ENCODE results near the gene ARHGDIB.

The ARHGDIB gene

DNA sequence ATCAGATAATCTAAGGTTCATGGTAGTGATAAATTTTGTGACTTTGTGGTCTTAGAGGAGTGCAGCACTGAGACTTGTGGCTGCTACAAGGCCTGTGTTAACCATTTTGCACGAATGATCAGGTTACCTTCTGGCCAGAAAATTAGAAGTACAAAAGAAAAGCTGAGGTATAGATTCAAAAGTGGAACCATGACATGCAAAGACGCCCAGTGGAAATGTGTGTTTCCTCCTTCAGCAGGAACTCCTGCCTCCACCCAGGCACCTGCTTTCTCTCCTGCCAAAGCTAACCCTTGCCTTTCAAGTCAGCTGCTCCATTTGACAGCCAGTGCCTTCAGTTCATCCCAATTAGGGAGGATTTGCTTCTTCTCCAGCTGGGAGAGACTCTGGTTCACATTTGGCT is 21.6 kb upstream of the ARHGDIB start:
- DNase-seq (ENCODE audit: low read depth in 2 of 2): no peak

DNA sequence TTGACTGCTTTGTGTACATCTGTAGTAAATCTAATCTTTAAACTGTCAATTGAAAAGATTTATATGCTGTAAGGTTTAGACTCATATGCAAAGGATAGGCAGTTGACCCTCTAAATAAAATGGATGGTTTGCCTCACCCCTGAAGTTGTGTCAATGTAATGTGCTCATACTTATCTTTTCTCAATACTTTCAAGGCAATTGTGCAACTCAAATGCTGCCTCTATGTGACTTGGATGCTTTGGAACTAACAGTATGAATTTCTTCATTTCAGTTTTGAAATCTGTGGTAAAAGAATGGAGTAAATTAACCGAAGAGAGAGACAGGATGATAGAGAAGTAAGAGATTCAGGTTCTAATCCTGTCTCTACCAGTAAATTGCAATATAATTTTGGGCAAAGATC is 21.2 kb upstream of the ARHGDIB start:
- DNase-seq (ENCODE audit: low read depth in 2 of 2): no peak

DNA sequence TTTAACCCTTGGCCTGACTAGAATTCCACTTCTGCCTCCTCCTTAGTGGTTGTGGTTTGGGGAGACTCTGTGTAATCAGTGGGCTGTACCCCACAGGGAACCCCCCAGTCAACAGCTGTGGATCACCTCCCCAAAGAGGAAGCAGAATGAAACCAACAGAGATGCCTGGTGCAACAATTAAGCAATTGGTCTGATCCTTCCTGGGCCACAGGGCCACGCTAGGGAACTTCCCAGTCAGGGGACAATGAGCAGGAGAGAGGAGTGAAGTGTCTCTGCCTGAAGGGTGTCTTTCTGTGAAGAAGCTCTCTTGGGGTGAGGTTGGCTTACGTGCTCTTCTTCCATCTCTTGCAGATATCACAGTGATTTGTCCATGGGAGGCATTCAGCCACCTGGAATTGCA is 19.6 kb upstream of the ARHGDIB start:
- no peak for DNase-seq (ENCODE audit: low read depth in 2 of 2)

DNA sequence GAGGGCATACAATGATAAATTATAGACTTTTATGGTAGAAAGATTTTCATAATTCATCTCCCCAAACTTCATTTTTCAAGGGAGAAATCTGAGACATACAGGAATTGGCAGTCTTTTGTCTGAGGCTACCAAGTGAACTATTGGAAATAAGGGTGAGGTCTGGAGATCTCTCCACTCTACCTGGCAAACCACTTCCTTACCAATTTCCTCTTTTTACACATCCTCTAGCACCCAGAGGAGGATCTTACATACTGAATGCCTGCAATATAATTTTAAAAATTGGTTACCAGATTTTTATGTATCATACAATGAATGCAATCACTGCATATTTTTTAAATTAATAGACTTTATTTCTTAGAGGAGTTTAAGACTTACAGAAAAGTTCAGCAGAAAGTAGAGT is 18.1 kb upstream of the ARHGDIB start:
- no peak for DNase-seq (ENCODE audit: low read depth in 2 of 2)

DNA sequence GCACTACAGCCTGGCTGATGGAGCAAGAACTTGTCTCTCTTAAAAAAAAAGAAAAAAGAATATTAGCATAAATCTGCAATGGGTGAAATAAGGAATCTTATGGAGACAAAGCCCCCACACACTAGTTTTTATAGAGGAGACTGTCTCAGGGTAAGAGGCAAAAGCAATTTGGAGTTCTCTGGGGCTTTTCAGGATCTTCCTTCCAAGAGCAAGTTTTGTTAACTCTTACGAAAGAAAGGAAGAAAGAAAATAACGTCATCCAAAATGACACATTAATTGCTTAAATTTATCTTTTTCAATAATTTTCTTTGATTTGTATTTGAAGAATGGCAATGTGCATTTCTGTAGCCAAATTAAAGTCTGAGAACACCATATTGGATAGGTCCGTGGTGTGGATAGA is 15.3 kb upstream of the ARHGDIB start:
- no peak for DNase-seq (ENCODE audit: low read depth in 2 of 2)

DNA sequence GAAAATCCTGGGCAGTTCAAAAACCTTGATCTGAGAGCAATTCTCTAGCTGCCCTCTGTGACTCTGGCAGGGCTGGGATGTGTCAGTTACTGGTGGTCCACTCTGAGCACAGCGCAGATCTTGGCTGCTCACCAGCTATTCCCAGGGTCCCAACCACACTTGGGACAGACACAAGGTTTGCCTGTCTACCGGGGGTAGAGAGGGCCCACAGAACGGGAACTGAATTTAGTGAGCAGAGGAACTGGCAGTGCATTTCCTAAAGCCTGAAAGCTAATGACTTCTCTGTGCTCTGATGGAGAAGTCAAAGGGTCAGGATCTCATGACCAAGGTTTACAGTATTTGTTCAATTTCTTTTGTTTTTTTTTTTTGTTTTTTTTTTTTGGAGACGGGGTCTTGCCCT is 14.1 kb upstream of the ARHGDIB start:
- no peak for DNase-seq (ENCODE audit: low read depth in 2 of 2)

DNA sequence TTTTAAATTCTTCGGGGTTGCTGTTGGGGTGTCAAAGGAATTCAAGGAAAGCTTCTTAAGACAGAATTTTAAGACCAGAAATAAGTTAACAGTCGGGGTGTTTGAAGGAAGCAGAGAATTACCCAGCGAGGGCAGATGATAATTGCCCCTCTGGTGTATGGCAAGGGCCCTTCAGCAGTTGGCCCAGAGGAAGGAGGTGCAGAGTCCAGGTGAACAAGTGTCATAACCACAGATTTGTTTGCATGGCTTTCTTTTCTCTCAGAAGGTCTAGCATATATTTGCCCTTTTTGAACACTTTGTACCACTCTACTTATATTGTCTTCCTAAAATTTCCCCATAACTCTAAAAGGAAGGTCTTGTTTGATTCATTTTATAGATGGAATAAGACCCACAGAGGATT is 13.2 kb upstream of the ARHGDIB start:
- no peak for DNase-seq (ENCODE audit: low read depth in 2 of 2)

DNA sequence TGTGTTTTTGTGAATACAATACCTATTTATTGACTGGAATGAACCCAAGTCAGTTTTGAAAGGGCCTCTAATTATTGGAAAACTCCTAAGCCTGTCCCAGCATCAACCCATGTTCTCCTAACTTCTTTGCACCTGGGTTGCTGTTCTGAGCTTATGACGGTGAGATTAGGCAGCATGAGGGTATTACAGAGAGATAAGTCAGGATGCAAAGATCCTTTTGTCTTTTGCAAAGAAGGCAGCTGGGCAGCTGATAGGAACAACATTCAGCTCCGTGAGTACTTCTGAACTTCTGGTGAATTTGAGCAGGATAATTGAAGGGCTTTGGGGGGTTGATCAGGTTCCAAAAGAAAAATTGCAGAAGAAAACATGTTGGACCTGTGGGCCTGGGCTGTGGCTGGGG is 11.4 kb upstream of the ARHGDIB start, which contains the start of gene PDE6H:
TSS of gene PDE6H (plus strand) at position 227 of the 400 bp plus-strand sequence. CDS start 4,971 bp downstream, outside the sequence.
- DNase-seq (ENCODE audit: low read depth in 2 of 2): no peak

DNA sequence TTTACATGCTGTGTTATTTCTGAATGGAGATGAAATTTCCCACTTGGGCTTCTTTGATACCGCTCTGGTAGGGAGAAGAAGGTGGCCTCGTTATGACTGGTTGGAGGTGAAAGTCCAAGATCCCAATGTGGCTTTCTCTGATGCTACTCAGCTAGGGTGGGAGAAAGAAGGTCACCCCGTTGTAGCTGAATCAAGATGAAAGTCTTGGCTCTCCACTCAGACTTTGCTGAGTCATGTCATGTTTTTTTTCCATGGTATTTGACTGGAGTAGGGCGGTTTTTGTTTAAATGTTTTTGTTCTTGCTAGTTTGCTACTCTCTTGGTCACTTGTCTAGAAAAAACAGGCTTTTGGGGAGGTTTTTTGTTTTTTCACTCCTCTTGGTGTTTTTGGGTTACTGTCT is 9.1 kb upstream of the ARHGDIB start:
- no peak for DNase-seq (ENCODE audit: low read depth in 2 of 2)

DNA sequence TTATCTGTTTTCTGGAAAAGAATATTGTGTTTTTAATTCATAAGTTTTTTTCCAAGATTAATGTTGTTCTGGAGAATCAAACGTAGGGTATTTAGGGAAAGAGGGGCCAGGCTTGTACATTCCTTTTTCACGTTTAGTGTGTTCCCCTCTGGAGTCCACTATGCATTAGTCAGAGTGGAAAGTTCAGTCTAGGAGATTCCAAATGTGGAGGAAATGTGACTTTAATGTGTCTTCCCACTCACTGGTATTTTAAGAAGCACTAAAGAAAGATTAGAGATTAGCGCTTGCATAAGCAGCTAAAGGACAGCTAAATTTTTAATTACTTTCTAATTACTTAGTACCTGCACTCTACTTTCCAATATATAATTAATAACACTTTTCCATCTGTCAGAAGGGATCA is 7.1 kb upstream of the ARHGDIB start:
- no peak for DNase-seq (ENCODE audit: low read depth in 2 of 2)

DNA sequence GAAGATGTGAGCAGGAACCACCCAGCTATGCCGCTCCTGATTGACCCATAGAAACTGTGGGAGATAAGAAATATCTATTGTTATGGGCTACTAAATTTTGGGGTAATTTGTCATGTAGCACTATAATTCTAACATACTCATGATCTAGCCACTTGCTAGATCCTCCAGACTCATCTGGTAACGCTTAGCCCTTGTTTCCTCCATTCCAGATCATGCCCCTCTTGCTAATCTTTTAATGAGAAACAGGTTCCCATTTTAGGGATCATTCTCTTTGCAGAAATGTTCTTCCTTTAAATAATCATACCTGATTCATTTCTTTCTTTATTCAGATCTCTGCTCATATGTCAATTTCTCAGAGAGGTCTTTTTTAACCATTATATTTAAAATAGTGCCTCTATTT is 3.8 kb upstream of the ARHGDIB start:
- no peak for DNase-seq (ENCODE audit: low read depth in 2 of 2)

DNA sequence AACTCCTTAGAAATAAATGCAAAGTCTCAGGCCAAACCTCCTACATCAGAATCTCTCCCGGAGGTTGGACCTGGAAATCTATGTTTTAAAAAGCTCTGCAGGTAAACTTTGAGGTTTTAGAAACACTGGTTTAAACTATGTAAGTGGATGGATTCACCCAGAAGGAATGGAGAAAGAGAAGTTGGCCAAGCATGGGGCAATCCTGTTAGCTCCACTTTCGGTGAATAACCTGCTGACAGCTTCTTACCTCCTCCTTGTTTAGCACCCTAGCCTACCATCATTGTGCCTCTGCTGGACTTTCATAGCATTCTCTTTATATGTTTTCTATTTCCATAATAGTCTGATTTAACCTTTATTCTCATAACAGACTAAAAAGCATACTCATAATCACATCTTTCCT is 3.0 kb upstream of the ARHGDIB start:
- no peak for DNase-seq (ENCODE audit: low read depth in 2 of 2)

DNA sequence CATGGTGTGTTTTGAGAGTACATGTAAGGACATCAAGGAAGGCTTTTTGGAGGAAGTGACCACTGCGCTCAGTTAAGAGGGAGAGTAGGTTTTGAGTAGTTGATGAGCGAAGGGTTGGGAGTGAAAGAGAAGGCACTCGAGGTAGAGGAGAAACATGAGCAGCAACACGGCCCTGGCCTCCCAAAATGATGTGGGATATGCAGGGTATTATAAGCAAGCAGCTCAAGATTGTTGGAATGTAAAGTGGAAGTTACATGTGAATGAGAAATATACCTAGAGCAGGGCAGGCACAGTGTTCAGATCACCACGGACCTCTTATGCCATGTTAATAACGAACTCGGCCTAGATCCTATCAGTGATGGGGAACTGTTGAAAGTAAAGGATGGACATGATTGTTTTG is 2.1 kb upstream of the ARHGDIB start:
- no peak for DNase-seq (ENCODE audit: low read depth in 2 of 2)

DNA sequence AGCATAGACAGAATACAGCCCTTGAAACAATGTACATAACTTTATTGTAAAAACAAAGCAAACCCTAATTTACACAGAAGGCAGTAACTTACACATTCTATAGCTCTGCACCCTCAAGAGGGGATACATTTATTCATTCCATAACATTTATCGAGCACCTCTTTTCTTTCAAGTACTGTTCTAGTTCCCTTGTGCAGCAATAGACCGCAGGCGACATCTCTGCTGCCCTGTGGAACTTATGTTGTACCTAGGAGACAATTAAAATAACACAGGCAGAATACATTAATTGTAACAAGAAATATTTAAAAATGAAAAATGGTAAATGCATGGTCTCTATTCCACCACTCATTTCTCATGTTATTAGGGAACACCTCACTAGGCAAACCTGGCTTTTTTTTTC is 1.4 kb upstream of the ARHGDIB start:
- no peak for DNase-seq (ENCODE audit: low read depth in 2 of 2)

DNA sequence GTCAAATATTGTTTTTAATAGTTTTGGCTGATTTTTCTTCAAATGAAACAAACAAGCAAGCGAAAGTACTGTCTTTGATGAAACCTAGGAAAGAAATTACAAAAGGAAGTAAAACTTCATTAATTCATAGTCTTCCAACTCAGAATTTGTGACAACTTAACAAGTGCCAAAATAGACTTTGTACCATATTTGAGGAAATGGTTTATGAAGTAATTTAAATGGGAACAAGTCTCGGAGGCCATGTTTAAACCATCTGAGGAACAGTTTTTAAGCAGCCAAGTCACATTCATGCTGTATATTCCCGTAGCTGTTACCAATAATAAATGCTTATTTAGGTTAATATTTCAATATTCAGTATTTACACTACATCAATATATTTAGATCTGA is 745 bp upstream of the ARHGDIB start:
- no peak for DNase-seq (ENCODE audit: low read depth in 2 of 2)

DNA sequence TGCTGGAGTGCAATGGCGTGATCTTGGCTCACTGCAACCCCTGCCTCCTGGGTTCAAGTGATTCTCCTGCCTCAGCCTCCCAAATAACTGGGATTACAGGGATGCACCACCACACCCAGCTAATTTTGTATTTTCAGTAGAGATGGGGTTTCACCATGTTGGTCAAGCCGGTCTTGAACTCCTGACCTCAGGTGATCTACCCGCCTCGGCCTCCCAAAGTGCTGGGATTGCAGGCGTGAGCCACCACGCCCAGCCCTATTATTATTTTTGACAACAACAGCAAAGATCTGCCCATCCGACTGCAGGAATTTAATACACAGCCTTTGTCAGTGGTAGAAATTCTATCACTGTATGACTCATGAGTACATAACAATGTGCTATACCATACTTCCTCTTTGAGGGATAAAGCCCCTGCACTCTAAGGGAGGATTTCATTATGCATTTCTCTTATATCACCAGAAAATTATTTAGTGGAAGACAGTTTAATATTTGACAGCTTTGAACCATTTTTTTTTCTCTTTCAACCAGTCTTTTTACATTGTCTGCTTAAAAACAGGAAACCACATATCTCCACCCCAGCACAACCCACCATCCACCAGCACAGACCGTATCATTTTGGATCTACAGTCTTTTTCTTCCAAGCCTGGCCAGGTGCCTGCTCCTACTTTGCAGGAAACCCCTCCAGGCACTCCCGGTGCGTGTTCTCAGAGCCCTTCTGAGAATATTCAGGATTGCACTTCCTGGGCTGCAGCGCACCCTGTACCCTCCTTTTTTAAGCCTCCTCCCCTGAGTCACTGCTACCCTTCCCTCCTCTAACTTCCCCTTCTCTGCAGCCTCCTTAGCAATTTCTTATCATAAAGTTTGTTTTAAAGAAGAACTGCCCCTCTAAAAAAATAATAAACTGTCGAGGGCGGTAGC is 594 bp downstream of the ARHGDIB start:
- no peak for DNase-seq (ENCODE audit: low read depth in 2 of 2)

DNA sequence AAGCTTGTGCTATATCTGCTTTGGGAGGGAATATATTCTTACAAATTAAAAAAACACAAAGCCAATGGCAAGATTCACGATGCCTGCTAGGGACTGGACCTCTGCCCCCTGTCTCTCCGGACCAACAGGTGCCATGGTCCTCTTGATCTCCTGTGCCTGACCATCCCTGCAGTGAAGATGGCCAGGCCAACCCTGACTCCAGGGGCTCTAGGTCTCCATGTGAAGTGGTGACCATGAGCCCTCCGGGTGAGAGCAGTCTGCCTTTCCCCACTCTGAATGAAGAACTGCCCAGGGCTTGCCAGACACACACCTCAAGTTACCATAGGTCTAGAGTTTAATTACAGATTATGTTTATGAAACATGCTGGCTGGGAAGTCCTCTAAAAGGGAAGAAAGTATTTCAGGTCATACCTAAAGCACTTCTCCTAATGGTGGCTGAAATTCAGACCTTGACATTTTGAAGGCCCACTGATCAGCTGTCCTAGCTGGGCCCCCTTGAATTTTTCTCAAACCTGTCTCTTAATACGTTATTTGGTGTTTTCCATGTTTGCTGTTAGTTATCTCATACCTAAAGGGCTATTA is 1.4 kb downstream of the ARHGDIB start:
- DNase-seq (ENCODE audit: low read depth in 2 of 2): no peak

DNA sequence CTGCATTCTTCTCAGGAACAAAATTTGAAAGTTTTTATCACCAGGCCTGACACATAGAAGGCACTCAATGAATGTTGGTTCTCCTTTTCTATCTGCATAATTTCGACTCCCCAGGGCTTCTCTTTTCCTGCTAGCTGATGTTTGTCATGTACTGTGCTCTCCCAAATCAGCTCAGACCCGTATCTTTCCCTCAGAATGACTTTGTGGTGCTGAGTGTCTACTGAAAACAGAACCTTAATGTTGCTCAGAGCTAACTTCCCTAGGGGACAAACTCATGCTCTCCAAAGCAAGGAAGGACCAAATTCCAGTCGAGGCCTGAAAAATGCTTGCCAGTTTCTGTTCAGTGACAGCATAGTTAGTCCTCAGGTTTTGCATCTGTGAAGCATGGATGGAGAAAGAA is 1.9 kb downstream of the ARHGDIB start:
- no peak for DNase-seq (ENCODE audit: low read depth in 2 of 2)

DNA sequence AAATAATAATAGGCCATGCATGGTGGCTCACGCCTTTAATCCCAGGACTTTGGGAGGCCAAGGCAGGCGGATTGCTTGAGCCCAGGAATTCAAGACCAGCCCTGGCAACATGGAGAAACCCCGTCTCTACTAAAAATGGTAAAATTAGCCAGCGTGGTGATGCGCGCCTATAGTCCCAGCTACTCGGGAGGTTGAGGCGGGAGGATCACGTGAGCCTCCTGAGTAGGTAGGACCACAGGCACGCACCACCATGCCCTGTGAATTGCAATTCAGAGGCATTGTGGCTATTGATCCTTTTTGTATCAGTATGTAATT is 2.3 kb downstream of the ARHGDIB start:
- no peak for DNase-seq (ENCODE audit: low read depth in 2 of 2)

DNA sequence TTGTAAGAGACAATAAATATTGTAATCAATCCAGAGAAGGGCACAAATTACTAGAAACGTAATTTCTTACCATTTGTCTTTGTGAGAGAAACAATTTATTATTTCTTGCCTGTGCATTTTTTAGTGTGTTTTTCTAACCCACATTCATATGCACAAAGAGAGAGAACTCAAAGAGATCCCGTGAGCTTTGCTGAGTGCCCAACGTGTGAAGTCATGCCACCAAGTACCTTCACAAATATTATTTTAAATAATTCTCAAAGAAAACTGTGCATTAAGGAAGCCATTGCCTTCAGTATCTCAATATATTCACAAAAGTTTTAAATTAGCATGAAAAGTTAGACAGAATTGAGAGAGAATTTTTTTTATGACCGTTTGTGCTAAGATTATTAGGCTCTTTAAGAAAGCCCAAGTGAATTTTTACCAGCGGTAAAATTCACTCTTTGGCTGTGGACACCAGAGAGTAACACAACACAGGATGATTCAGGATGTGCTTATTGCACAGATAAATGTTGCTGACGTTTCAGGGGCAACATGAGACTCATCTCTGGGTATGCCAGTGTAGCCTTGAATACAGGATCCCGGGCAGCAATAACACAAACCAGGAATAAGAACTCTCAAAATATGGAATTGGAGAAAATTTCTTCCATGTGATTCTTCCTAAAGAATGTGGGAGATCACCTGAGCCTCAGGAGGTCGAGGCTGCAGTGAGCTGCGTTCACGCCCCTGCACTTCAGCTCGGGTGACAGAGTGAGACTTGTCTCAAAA is 2.9 kb downstream of the ARHGDIB start:
- DNase-seq (ENCODE audit: low read depth in 2 of 2): no peak

DNA sequence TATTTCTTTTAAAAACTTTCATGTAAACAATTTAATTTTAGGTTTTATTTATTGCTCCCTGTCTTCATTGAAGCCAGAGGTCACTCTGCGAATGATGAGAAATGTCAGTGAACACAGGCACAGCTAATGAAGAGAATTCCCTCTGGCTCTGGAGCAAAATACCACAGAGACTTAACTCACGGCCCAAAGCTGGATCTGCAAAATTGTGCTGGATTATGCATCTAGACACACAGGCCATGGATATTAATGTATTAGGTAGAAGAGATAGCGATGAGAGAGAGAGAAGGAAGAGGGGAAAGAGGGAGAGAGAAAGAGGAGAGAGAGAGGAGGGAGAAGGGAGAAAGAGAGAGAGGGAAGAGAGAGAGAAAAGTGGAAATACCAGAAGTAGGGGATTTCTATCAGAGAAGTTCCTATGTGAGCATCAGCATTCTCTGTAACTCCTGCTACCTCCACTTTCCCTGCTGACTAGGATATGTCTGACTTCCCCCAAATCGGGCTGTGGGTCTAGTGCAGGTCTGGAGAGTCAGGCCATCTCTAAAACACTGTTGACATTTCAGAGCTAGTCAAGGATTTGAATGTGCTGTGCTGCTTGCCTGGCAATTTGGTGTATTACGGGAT is 3.7 kb downstream of the ARHGDIB start:
- no peak for DNase-seq (ENCODE audit: low read depth in 2 of 2)

DNA sequence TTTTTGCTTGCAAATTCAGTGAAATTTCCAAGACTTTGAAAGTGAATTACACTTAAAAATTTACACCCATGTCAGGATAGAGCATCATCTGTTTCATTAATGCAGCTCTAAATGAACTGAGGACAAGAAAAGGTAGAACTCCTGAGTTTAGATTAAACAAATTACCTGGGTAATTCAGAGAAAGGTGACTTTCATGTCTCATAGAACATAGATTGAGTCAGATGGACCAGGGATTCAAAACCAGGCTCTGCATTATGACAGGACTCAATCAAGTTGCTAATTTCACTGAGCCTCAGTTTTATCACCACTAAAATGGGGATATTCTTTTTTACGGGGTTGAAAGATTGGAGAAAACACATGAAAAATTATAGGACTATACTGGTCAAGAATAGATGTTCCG is 4.5 kb downstream of the ARHGDIB start:
- DNase-seq (ENCODE audit: low read depth in 2 of 2): no peak
